ENCODE measurements around the gene RNF220. TPM values are rescaled to one million over a fixed set of nuclear protein-coding genes. Genes with fewer than 3 reads are reported as not detected.

Gene RNF220
- total and polyA plus RNA-seq, 9 of the 15 experiments (the other 6 are each of a cell fraction or from before 2014, with no cell fraction given), result 5.1 to 117 (median 66.9) TPM

DNA sequence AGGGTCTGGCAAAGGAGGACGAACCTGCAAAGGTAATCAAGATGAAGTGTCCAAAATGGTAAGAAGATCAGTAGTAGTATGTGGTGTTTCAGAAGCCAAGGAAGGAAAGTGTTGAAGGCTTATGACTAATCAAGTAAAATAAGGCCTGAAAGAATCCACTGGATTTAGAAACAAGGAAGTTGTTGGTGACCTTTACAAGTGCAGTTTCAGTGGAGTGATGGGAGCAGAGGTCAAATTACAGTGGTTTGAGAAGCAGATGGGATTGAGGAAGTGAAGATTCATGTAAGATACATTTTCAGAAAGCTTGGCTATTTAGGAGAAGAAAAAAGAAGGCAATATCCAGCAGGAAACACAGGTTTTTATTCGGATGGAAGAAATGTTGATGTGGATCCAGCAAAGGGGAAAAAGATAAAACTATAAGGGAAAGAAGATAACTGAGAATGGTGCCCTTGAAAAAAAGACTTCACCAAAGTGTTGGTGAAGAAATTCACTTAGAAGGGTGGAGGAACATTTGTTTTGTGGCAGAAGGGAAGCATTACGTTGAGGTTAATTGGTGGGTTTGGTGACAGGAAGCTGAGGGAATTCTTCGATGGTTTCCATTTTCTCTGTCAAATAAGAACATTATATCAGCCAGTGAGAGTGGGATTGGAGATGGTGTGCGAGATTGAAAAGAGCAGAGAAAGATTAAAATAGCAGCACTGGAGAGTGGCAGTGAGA lies 271.6 kb downstream of the RNF220 start (continued):
- TF ChIP-seq, protein P1, sequence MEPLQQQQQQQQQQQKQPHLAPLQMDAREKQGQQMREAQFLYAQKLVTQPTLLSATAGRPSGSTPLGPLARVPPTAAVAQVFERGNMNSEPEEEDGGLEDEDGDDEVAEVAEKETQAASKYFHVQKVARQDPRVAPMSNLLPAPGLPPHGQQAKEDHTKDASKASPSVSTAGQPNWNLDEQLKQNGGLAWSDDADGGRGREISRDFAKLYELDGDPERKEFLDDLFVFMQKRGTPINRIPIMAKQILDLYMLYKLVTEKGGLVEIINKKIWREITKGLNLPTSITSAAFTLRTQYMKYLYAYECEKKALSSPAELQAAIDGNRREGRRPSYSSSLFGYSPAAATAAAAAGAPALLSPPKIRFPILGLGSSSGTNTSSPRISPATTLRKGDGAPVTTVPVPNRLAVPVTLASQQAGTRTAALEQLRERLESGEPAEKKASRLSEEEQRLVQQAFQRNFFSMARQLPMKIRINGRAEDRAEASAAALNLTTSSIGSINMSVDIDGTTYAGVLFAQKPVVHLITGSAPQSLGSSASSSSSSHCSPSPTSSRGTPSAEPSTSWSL (CRISPR knock-in tag; IDR thresholded peaks at IDR 0.05; ENCODE audit: borderline replicate concordance), result no peak
- TF ChIP-seq ZNF79 (CRISPR knock-in tag; IDR thresholded peaks at IDR 0.05; ENCODE audit: low read depth), result no peak
- TF ChIP-seq SNRNP70 (optimal IDR thresholded peaks at IDR 0.05; ENCODE audit: low read depth, low read length), result no peak
- peak; percentile 74; the same call in 1 of the 2 replicates for TF ChIP-seq HDAC2 (IDR thresholded peaks at IDR 0.05)
- no peak for TF ChIP-seq AFF4 (CRISPR knock-in tag; IDR thresholded peaks at IDR 0.05)
- TF ChIP-seq ELF2 (CRISPR knock-in tag; IDR thresholded peaks at IDR 0.05), result no peak; the same call in 1 of the 2 replicates
- TF ChIP-seq TAF9B (IDR thresholded peaks at IDR 0.05; ENCODE audit: partially characterized antibody), result no peak
- TF ChIP-seq, protein P2, sequence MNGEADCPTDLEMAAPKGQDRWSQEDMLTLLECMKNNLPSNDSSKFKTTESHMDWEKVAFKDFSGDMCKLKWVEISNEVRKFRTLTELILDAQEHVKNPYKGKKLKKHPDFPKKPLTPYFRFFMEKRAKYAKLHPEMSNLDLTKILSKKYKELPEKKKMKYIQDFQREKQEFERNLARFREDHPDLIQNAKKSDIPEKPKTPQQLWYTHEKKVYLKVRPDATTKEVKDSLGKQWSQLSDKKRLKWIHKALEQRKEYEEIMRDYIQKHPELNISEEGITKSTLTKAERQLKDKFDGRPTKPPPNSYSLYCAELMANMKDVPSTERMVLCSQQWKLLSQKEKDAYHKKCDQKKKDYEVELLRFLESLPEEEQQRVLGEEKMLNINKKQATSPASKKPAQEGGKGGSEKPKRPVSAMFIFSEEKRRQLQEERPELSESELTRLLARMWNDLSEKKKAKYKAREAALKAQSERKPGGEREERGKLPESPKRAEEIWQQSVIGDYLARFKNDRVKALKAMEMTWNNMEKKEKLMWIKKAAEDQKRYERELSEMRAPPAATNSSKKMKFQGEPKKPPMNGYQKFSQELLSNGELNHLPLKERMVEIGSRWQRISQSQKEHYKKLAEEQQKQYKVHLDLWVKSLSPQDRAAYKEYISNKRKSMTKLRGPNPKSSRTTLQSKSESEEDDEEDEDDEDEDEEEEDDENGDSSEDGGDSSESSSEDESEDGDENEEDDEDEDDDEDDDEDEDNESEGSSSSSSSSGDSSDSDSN (IDR thresholded peaks at IDR 0.05; ENCODE audit: borderline replicate concordance in 1 of 2, low read depth in 2 of 2, low read length in 2 of 2), result no peak
- no peak for TF ChIP-seq HNRNPL (IDR thresholded peaks at IDR 0.05; ENCODE audit: low read depth, low read length)
- TF ChIP-seq MTA1 (IDR thresholded peaks at IDR 0.05; ENCODE audit: borderline replicate concordance), result peak; percentile 67; the same call in 1 of the 2 replicates
- TF ChIP-seq GTF2E2 (tag; IDR thresholded peaks at IDR 0.05), result no peak
- TF ChIP-seq, protein P3, sequence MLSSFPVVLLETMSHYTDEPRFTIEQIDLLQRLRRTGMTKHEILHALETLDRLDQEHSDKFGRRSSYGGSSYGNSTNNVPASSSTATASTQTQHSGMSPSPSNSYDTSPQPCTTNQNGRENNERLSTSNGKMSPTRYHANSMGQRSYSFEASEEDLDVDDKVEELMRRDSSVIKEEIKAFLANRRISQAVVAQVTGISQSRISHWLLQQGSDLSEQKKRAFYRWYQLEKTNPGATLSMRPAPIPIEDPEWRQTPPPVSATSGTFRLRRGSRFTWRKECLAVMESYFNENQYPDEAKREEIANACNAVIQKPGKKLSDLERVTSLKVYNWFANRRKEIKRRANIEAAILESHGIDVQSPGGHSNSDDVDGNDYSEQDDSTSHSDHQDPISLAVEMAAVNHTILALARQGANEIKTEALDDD (IDR thresholded peaks at IDR 0.05), result peak; percentile 18; the same call in 1 of the 2 replicates
- TF ChIP-seq ZNF444 (CRISPR knock-in tag; IDR thresholded peaks at IDR 0.05), result no peak
- no peak for TF ChIP-seq HSF4 (CRISPR knock-in tag; IDR thresholded peaks at IDR 0.05; ENCODE audit: borderline replicate concordance)
- no peak; the same call in 1 of the 2 replicates for TF ChIP-seq SMARCA4 (IDR thresholded peaks at IDR 0.05)
- TF ChIP-seq SOX6 (IDR thresholded peaks at IDR 0.05), result peak; percentile 51; the same call in 1 of the 2 replicates
- no peak for TF ChIP-seq ARID2 (IDR thresholded peaks at IDR 0.05)
- TF ChIP-seq, protein P4, sequence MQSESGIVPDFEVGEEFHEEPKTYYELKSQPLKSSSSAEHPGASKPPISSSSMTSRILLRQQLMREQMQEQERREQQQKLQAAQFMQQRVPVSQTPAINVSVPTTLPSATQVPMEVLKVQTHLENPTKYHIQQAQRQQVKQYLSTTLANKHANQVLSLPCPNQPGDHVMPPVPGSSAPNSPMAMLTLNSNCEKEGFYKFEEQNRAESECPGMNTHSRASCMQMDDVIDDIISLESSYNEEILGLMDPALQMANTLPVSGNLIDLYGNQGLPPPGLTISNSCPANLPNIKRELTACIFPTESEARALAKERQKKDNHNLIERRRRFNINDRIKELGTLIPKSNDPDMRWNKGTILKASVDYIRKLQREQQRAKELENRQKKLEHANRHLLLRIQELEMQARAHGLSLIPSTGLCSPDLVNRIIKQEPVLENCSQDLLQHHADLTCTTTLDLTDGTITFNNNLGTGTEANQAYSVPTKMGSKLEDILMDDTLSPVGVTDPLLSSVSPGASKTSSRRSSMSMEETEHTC (IDR thresholded peaks at IDR 0.05), result no peak

All from K562 (cell line).